Spinal cord (tissue), 10 donors: ENCODE data around the gene GALNT7. TPM values are rescaled to one million over a fixed set of nuclear protein-coding genes. Genes with fewer than 3 reads are reported as not detected.

Experiments
- DNase-seq, 6 donors: peaks; one replicate each; pipeline versions ENCODE4 v3.0.0 to v3.0.0-alpha.2; 2013 to 2015; ENCODE audit warnings: low spot score in 6 of 6, low read depth in 4 of 6
- H3K27ac ChIP-seq: one replicate; pipeline ENCODE4 v1.5.1; 2013; ENCODE audit warnings: low read depth, low read length, control low read depth
- H3K27me3 ChIP-seq: one replicate; pipeline ENCODE4 v1.6.1; 2013; ENCODE audit warnings: low read length; ENCODE audit not compliant: control insufficient read depth, insufficient read depth
- H3K36me3 ChIP-seq: one replicate; pipeline ENCODE4 v1.6.1; 2013; ENCODE audit warnings: low read length; ENCODE audit not compliant: control insufficient read depth, insufficient read depth
- H3K4me1 ChIP-seq: one replicate; pipeline ENCODE4 v1.6.1; 2013; ENCODE audit warnings: low read length; ENCODE audit not compliant: control insufficient read depth, insufficient read depth
- H3K4me3 ChIP-seq: one replicate; pipeline ENCODE4 v1.5.1; 2013; ENCODE audit warnings: low read depth, low read length, control low read depth
- H3K9me3 ChIP-seq: one replicate; pipeline ENCODE4 v1.6.1; 2013; ENCODE audit warnings: low read length; ENCODE audit not compliant: control insufficient read depth, insufficient read depth
- WGBS: methylation state at CpG from one replicate; pipeline ENCODE4 v1.1.5; 2013; ENCODE audit warnings: missing lambda C conversion rate; ENCODE audit not compliant: insufficient coverage; 5-methylcytosine and 5-hydroxymethylcytosine counted together
- polyA plus RNA-seq, 2 donors: library from polyadenylated mRNA; unstranded; fragments of 120-200 nt; gene quantifications; one replicate each; pipeline ENCODE4 v1.2.1, GENCODE V29; 2013; ENCODE audit not compliant: insufficient read length in 2 of 2
- total RNA-seq, 2 donors: library from RNA; depleted of rRNA in 1 of 2; stranded (reverse); fragments of 120-200 nt in 1 of 2; fragments of >200 nt in 1 of 2; gene quantifications; one replicate each; pipeline versions ENCODE4 v1.2.3 to v1.2.4, GENCODE V29; 2013 to 2014
- donor health status: healthy.

The GALNT7 gene
- total and polyA plus RNA-seq, 4 donors = 21.4 to 39.3 (median 23.2) TPM

DNA sequence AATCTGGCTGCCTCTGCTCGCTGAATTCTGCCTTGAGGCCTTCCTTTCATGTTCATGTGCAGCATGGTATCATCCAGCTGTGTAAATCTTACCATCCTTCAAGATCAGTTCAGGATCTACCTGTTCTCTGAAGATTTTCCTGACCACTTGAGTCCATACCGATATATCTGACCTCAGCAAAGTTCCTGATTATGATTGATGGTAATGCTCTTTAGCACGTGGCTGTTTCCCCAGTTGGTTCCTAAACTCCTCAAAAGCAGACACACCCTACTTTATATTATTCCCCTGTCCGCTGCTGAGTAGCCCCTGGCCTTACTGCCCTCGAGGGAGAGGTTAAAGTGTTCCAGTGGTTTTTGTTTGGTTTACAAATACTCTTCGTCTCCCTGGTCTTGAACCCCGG, 20.0 kb downstream of the GALNT7 start:
- Histone ChIP-seq H3K36me3 (no peaks in the 10 kb centered on the region), H3K4me1 (no peaks in the 10 kb centered on the region), H3K4me3 (no peak overlapping the region), H3K27me3 (no peaks in the 10 kb centered on the region), H3K9me3 (no peaks in the 10 kb centered on the region), H3K27ac (no peak overlapping the region)
- 78% methylated on average over 3 of the region's 7 CpGs for WGBS
- DNase-seq = no peak

DNA sequence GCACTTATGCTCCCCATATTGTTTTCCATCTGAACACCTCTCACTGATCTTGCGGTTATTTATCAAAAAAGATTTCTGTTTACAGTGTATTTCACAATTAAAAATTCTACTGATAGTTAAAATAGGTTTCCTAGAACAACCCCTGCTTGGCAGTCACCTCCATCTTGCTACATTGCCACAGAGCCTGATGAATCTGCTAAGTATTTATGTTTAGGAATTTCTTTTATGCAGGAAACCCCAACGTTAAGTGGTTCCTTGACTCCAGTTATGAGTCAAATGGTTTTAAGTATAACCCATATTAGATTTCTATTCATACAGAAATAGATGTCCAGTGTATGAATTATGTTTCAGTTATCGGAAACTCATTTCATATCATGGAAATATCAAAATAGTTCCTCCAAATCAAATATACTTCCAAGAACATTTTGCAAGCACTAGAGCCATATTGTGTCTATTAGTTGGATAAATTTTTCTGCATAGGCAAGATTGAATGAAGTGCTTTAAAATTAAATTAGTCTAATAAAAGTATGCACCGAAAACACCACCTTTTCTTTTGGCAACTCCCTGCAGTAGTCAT, 20.6 kb downstream of the GALNT7 start:
- DNase-seq = no peak
- Histone ChIP-seq H3K27ac (no peak overlapping the region), H3K36me3 (no peaks in the 10 kb centered on the region), H3K9me3 (no peaks in the 10 kb centered on the region), H3K4me3 (no peak overlapping the region), H3K4me1 (no peaks in the 10 kb centered on the region), H3K27me3 (no peaks in the 10 kb centered on the region)
- no CpG with 5 or more reads among the region's 4 CpGs for WGBS

DNA sequence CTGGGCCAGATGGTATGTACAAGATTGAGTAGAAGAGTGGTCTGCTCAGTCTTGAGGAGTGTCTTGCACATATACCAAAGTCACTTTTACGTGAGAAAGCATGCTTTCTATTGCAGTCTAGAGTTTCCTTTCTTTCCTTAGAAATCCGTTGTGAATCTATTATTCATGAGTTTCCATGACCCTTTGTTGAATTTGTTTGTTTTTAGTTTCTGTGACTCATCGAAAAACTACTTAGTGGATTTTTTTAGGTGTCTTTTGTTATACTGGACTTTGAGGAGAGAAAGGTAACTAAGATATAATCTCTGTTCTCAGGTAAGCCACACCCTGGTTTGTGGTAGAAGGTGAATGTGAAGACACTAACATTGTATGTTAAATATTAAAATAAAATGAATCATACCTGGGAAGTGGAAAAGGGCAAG, 23.0 kb downstream of the GALNT7 start:
- Histone ChIP-seq H3K4me1 (no peaks in the 10 kb centered on the region), H3K36me3 (no peaks in the 10 kb centered on the region), H3K9me3 (no peaks in the 10 kb centered on the region), H3K4me3 (no peak overlapping the region), H3K27me3 (no peaks in the 10 kb centered on the region), H3K27ac (no peak overlapping the region)
- DNase-seq = no peak
- WGBS = no CpG with 5 or more reads among the region's 3 CpGs

DNA sequence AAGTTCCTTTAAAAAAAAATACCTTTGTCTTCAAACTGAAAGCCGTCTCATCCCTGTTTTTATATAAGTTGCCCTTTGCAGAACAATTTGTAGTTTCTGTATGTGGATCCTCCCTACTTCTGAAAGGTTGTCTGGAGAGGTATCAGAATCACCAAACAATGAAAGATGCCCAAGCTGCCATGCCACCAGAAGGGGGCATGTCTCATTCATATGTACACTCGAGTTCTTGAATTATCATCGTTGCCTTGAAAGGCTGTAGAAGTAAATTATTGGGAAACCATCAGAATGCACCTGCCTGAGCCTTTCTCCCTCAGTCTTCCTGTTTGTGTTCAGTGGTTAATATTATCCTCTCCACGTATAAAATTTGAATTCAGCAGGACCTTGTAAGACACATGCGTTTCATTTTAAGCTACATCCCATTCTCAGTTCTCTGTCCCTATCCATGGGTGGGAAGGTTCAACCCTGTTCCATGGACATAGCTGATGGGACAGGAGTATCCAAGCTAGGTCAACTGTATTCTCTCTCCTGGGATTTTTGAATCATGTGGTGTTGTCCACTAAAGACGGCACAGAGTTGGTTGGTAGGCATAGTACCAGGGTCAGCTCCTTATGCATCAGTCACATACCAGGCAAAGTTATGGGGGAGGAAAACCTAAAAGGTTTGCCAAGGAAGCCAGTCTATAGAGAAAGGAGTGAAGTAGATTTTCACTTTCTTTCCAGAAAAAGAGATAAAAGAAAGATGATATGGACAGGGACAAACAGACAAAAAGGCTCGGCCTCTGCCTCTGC, 24.0 kb downstream of the GALNT7 start:
- Histone ChIP-seq H3K27me3 (no peaks in the 10 kb centered on the region), H3K4me1 (no peaks in the 10 kb centered on the region), H3K9me3 (no peaks in the 10 kb centered on the region), H3K4me3 (no peak overlapping the region), H3K36me3 (no peaks in the 10 kb centered on the region), H3K27ac (no peak overlapping the region)
- no peak for DNase-seq
- WGBS = 50% methylated on average over 1 of the region's 7 CpGs

DNA sequence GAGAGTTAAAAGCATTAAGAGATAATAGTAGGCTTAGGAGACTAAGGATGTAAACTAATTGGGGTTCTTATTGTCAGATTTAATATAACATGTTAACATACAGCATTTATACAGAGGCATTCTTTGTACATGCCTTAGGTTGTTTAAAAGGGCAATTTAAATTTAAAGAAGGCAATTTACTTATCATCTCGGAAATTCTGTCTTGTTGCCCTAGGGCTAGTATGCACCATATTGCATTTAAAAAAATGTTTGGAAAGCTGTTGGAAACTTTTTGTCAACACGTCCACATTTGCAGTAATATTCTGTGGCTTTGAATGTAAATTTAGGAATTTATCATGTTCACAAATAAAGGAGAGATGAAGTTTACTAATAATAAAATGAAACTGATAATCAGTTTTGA, 25.5 kb downstream of the GALNT7 start:
- Histone ChIP-seq H3K27me3 (no peaks in the 10 kb centered on the region), H3K36me3 (no peaks in the 10 kb centered on the region), H3K27ac (no peak overlapping the region), H3K9me3 (no peaks in the 10 kb centered on the region), H3K4me3 (no peak overlapping the region), H3K4me1 (no peaks in the 10 kb centered on the region)
- no CpG with 5 or more reads among the region's 2 CpGs for WGBS
- no peak for DNase-seq

DNA sequence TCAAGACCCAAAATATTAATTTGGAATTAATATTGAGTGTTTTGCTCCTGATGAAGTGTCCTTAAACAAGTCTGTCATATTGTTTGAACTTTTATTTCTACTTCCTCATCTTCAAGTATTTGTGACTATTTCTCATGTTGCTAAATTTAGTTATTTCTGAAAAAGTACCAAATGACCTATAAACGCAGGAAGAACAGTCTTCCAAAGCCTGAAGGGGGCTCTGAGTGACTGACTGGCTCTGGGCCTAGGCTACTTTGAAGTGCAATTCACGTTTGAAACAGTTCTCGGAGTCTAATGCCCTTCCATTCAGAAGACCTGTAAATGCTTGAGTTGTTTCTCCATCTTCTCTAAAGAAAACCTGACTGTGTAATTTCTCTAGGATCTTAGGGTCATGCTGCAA, 26.5 kb downstream of the GALNT7 start:
- H3K27ac ChIP-seq = no peak overlapping the region
- no peak overlapping the region for H3K4me3 ChIP-seq
- no peaks in the 10 kb centered on the region for H3K27me3 ChIP-seq
- H3K4me1 ChIP-seq = no peaks in the 10 kb centered on the region
- H3K36me3 ChIP-seq = no peaks in the 10 kb centered on the region
- DNase-seq = peak in 4 of 6 donors; percentile 6 to 53 (median 31)
- WGBS = 9% methylated on average over 3 of the region's 3 CpGs
- H3K9me3 ChIP-seq = no peaks in the 10 kb centered on the region

DNA sequence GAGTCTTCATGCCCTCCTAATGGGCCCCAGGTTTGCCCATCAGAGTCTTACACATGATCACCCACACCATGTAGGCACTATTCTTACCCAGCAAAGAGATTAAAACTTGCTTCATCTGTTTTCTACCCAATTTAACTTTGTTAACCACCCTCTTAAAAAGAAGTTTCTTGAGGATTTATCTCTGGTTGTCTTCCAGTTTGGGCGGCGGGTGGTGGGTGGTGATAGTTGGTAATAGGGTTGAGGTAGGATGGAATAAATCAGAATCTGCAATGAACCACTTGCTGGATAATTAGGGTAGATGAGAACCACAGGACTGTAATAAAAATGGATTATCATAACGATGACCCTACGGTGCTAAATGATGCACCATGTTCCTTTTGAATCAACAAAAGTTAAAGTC, 30.9 kb downstream of the GALNT7 start:
- no peak for DNase-seq
- no peak overlapping the region for H3K27ac ChIP-seq
- H3K27me3 ChIP-seq = no peaks in the 10 kb centered on the region
- peaks cover 4% of the 10 kb centered on the region for H3K9me3 ChIP-seq
- H3K4me3 ChIP-seq = no peak overlapping the region
- no peaks in the 10 kb centered on the region for H3K36me3 ChIP-seq
- no peaks in the 10 kb centered on the region for H3K4me1 ChIP-seq
- no CpG with 5 or more reads among the region's 4 CpGs for WGBS

- DNase-seq = no peak
- Histone ChIP-seq H3K27me3 (no peaks in the 10 kb centered on the region), H3K4me3 (no peak overlapping the region), H3K36me3 (peaks cover 3% of the 10 kb centered on the region), H3K9me3 (peaks cover 7% of the 10 kb centered on the region), H3K4me1 (no peaks in the 10 kb centered on the region), H3K27ac (no peak overlapping the region)
- WGBS = no CpG with 5 or more reads among the region's 4 CpGs
Observed at GRCh38 chr4:173200103-173200884, 31.7 kb downstream of the GALNT7 start.

DNA sequence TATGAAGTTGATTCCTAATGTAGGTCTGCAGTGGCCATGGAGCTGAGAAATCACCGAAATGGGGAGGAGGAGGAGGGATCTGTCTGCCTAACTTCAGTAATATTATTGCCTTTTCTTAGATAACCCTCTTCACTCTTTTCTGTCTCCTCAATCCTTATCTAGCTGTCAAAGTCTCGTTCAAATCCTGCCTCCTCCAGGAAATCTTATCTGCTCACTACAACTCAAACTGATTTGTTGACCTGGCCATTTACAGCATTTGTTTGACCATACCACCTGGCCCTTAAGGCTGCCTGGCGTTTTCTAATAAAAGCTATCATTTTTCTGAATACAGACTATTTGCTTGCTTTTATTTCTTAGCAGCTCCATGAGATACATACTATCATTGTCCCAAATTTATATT, 33.8 kb downstream of the GALNT7 start:
- 90% methylated on average over 2 of the region's 3 CpGs for WGBS
- H3K4me1 ChIP-seq = no peaks in the 10 kb centered on the region
- H3K9me3 ChIP-seq = peaks cover 7% of the 10 kb centered on the region
- H3K27me3 ChIP-seq = no peaks in the 10 kb centered on the region
- H3K4me3 ChIP-seq = no peak overlapping the region
- H3K27ac ChIP-seq = no peak overlapping the region
- H3K36me3 ChIP-seq = peaks cover 8% of the 10 kb centered on the region
- DNase-seq = no peak
